ENCODE data around the gene RPS6KA2. TPM values are rescaled to one million over a fixed set of nuclear protein-coding genes. Genes with fewer than 3 reads are reported as not detected.

RPS6KA2 gene
- total and polyA plus RNA-seq, 2 donors (not counting 3 experiments of a cell fraction or from before 2014, with no cell fraction given), result 54.5 to 75.8 TPM

- intact Hi-C loops (cut with micrococcal nuclease), result no loop called here
- Histone ChIP-seq H4K20me1 (replicated peaks; ENCODE audit: control insufficient read depth, extremely low read depth, insufficient read depth, low read length) (no peaks in the 10 kb centered on the region), H3K27ac (ENCODE audit: insufficient read depth, low read depth, low read length) (no peak overlapping the region), H2AFZ (ENCODE audit: low read depth, low read length) (no peak overlapping the region), H3K9me3 (replicated peaks; ENCODE audit: control insufficient read depth, insufficient read depth, low read length) (no peaks in the 10 kb centered on the region), H3K79me2 (ENCODE audit: control insufficient read depth, insufficient read depth, low read length) (no peaks in the 10 kb centered on the region), H3K4me1 (ENCODE audit: control insufficient read depth, extremely low read depth, insufficient read depth, low read length) (no peaks in the 10 kb centered on the region), H3K27me3 (ENCODE audit: control insufficient read depth in 2 of 2, insufficient read depth in 2 of 2, low read length in 2 of 2) (no peaks in the 10 kb centered on the region), H3K4me2 (ENCODE audit: insufficient read depth, low read length) (no peak overlapping the region), H3K9ac (replicated peaks; ENCODE audit: extremely low read depth, insufficient read depth, low read length) (no peak overlapping the region), H3K4me3 (replicated peaks in 1 of 3; ENCODE audit: insufficient read depth in 1 of 3, low read depth in 1 of 3, low read length in 3 of 3) (no peak overlapping the region), H3K36me3 (ENCODE audit: control insufficient read depth in 2 of 2, extremely low read depth in 1 of 2, insufficient read depth in 2 of 2, low read length in 2 of 2) (peaks cover 2 to 34% of the 10 kb centered on the region in 2 experiments), H3K9me1 (replicated peaks; ENCODE audit: control insufficient read depth, extremely low read depth, insufficient read depth, low read length) (no peaks in the 10 kb centered on the region)
- BruUV-seq (replicated peaks), result no TSS peak
- no peak for DNase-seq (ENCODE audit: low read depth, low spot score)
- TF ChIP-seq MAX (IDR thresholded peaks at IDR 0.05; ENCODE audit: insufficient read depth, insufficient read length) (no peak), EZH2 (IDR thresholded peaks at IDR 0.05; ENCODE audit: borderline replicate concordance, low read depth, low read length, severe bottlenecking) (no peak), JUN (IDR thresholded peaks at IDR 0.05; ENCODE audit: borderline replicate concordance, insufficient read depth, insufficient read length, low read depth) (no peak), POLR2AphosphoS5 (IDR thresholded peaks at IDR 0.05; ENCODE audit: insufficient read depth, low read depth, low read length) (no peak), CTCF (IDR thresholded peaks at IDR 0.05; ENCODE audit: extremely low read depth in 1 of 2, insufficient read depth in 1 of 2, low read depth in 1 of 2, low read length in 2 of 2) (no peak), POLR2A (IDR thresholded peaks at IDR 0.05; ENCODE audit: low read depth, low read length) (no peak), MYC (IDR thresholded peaks at IDR 0.05; ENCODE audit: low read depth, low read length) (no peak), FOS (IDR thresholded peaks at IDR 0.05; ENCODE audit: borderline replicate concordance, insufficient read depth, low read length) (no peak), GATA2 (IDR thresholded peaks at IDR 0.05; ENCODE audit: insufficient read depth, insufficient read length, low read depth, low read length) (no peak)
- POLR2A ChIA-PET, result no interaction called here
- dilution Hi-C loops (cut with MboI; ENCODE audit: extremely low pct_ligation_motif_present, low sequenced_read_pairs), result no loop called here
- no peak for FAIRE-seq
- CTCF ChIA-PET, result no interaction called here
These were observed 94.7 kb downstream of the RPS6KA2 start for GRCh38 chr6:166532302-166532701.

Data from endothelial cell of umbilical vein (primary cell).